ENCODE data around the gene SAV1. TPM values are rescaled to one million over a fixed set of nuclear protein-coding genes. Genes with fewer than 3 reads are reported as not detected.

SAV1 gene
- total RNA-seq, 2 donors from 2014 or later, result 25.4 to 29.7 TPM

DNA sequence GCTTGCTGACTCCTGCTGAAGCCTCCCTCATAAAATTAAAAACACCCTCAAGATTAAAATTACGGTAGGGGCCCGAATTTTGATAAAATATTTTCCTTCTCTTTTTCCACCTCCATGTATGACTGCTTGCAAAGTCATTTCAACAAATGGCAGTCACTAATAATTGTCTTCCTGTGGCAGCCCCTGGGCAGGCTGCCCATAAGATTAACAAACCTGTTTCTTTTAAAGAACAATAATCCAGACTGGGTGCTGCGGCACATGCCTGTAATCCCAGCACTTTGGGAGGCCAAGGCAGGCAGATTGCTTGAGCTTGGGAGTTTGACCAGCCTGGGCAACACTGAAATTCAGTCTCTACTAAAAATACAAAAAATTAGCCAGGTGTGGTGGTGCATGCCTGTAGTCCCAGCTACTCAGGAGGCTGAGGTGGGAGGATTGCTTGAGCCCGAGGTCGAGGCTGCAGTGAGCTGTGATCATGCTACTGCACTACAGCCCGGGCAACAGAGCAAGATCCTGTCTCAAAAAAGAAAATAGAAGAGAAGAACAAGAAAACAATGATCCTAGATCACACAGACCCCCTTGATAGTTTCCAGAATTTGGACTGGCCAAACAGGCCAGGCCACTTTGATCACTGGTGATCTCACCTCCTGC, 8.7 kb downstream of the SAV1 start:
- Histone ChIP-seq H3K27ac (peak overlapping the region; percentile 3 to 23), H3K4me3 (no peak overlapping the region), H3K36me3 (no peaks in the 10 kb centered on the region), H3K27me3 (no peaks in the 10 kb centered on the region), H3K9me3 (no peaks in the 10 kb centered on the region), H3K4me1 (peaks cover 0 to 45% of the 10 kb centered on the region in 2 donors)
- TF ChIP-seq, protein P1, sequence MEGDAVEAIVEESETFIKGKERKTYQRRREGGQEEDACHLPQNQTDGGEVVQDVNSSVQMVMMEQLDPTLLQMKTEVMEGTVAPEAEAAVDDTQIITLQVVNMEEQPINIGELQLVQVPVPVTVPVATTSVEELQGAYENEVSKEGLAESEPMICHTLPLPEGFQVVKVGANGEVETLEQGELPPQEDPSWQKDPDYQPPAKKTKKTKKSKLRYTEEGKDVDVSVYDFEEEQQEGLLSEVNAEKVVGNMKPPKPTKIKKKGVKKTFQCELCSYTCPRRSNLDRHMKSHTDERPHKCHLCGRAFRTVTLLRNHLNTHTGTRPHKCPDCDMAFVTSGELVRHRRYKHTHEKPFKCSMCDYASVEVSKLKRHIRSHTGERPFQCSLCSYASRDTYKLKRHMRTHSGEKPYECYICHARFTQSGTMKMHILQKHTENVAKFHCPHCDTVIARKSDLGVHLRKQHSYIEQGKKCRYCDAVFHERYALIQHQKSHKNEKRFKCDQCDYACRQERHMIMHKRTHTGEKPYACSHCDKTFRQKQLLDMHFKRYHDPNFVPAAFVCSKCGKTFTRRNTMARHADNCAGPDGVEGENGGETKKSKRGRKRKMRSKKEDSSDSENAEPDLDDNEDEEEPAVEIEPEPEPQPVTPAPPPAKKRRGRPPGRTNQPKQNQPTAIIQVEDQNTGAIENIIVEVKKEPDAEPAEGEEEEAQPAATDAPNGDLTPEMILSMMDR (IDR thresholded peaks at IDR 0.05), result no peak
- no peak for DNase-seq (ENCODE audit: low spot score)

DNA sequence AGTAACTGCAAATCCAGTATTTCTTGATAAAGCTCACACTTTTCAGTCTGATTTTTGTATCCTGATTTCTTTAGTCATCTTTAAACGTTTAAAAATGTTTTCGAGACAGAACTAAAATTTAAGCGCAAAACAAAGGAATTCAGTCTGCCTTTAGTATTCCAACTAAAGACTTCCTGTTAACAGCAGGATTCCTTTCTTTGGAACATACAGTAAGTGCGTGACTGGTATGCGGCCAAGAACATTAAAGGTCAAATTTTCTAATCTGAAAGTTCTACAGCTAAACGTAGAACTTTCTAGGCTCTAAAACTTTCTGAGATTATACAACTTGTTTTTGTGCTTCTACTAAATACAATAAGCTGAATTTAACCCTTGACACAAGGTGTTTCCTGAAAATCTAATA, 9.9 kb downstream of the SAV1 start:
- H3K9me3 ChIP-seq, result no peaks in the 10 kb centered on the region
- H3K27ac ChIP-seq, result peak overlapping the region; percentile 41 to 58
- no peaks in the 10 kb centered on the region for H3K36me3 ChIP-seq
- peak overlapping the region in 1 of 2 donors; percentile 13 for H3K4me3 ChIP-seq
- H3K27me3 ChIP-seq, result no peaks in the 10 kb centered on the region
- H3K4me1 ChIP-seq, result peaks cover 0 to 46% of the 10 kb centered on the region in 2 donors
- TF ChIP-seq, protein P1 (IDR thresholded peaks at IDR 0.05), result no peak
- no peak for DNase-seq (ENCODE audit: low spot score)

DNA sequence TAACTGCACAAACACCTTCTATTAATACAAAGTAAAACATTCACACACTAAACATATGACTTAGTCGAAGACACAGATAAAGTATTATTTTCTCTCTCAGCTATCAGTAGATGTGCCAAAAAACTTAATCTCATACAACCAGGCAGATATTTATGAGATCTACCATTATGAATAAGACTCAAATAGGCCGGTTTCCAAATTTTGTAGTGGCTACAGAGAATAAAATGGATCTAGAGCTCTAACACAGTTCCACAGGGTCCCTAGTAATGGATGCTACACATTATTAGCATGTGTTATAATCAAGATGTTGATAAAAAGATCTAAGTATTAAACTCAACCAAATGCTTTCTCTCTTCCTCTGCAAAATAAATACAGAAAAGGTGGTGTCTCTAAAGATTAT, 10.4 kb downstream of the SAV1 start:
- Histone ChIP-seq H3K9me3 (no peaks in the 10 kb centered on the region), H3K4me1 (peaks cover 0 to 46% of the 10 kb centered on the region in 2 donors), H3K4me3 (peak overlapping the region in 1 of 2 donors; percentile 13), H3K36me3 (no peaks in the 10 kb centered on the region), H3K27ac (peak overlapping the region; percentile 41 to 58), H3K27me3 (no peaks in the 10 kb centered on the region)
- TF ChIP-seq, protein P1 (IDR thresholded peaks at IDR 0.05), result no peak
- DNase-seq (ENCODE audit: low spot score), result no peak

DNA sequence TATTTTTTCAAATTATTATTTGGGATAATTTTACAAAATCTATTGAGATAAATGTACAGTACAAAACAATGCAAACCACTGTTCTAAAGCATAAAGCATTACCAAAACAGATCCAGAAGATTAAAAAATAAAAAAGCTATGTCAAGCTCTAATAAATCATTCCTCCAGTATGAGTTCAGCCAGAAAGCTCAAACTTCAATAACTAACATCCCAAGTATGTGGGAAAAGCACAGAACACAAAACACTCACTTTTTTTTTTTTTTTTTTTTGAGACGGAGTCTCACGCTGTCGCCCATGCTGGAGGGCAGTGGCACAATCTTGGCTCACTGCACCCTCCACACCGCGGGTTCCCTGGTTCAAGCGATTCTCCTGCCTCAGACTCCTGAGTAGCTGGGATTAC, 11.3 kb downstream of the SAV1 start:
- H3K9me3 ChIP-seq, result no peaks in the 10 kb centered on the region
- no peaks in the 10 kb centered on the region for H3K36me3 ChIP-seq
- TF ChIP-seq, protein P1 (IDR thresholded peaks at IDR 0.05), result no peak
- no peaks in the 10 kb centered on the region for H3K27me3 ChIP-seq
- no peak overlapping the region for H3K4me3 ChIP-seq
- H3K4me1 ChIP-seq, result peaks cover 0 to 53% of the 10 kb centered on the region in 2 donors
- no peak for DNase-seq (ENCODE audit: low spot score)
- H3K27ac ChIP-seq, result no peak overlapping the region

DNA sequence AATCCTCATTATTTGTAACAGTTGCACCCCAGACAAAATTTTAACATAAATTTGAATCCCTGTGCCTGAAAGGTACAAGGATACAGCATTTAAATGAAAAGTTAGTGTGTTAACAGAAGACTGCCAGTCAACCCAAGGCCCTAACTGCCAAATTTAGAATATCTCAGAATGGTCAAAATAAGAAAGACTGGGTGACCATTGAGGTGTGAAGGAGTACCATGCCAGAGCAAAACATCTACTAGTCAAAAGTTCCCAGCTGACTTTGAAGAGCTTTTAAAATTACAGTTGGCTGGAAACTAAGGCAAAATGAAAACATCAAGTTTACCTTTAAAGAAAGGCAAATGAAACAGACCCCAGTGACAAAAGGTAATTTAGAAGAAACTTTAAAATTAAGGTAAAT, 18.4 kb downstream of the SAV1 start:
- no peaks in the 10 kb centered on the region for H3K9me3 ChIP-seq
- no peak overlapping the region for H3K27ac ChIP-seq
- H3K4me3 ChIP-seq, result no peak overlapping the region
- TF ChIP-seq, protein P1 (IDR thresholded peaks at IDR 0.05), result no peak
- peaks cover under 1% of the 10 kb centered on the region for H3K36me3 ChIP-seq
- H3K27me3 ChIP-seq, result no peaks in the 10 kb centered on the region
- DNase-seq (ENCODE audit: low spot score), result no peak
- peaks cover 0 to 32% of the 10 kb centered on the region in 2 donors for H3K4me1 ChIP-seq

DNA sequence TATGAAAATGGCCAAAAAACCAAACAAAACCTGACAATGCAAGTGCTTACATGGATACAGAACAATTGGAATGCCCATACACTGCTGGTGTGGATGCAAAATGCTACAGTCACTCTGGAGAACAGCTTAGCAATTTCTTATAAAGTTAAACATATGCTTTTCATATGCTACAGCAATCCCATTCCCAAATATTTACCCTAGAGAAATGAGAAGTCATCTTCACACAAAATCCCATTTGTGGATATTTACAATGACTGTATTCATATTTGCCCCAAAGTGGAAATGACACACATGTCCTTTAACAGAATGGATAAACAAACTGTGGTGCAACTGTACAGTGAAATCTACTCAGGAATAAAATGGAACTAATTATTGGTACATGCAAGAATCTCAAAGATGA, 20.4 kb downstream of the SAV1 start:
- no peak overlapping the region for H3K27ac ChIP-seq
- no peaks in the 10 kb centered on the region for H3K9me3 ChIP-seq
- no peak overlapping the region for H3K4me3 ChIP-seq
- TF ChIP-seq, protein P1 (IDR thresholded peaks at IDR 0.05), result no peak
- DNase-seq (ENCODE audit: low spot score), result no peak
- peaks cover 0 to 29% of the 10 kb centered on the region in 2 donors for H3K4me1 ChIP-seq
- H3K36me3 ChIP-seq, result peaks cover 5% of the 10 kb centered on the region
- no peaks in the 10 kb centered on the region for H3K27me3 ChIP-seq
